WERI-Rb-1 (cell line): ENCODE data around the gene ADIRF.

ENCODE experiments used
- DNase-seq: peaks from one replicate; pipeline ENCODE4 v3.0.0-alpha.2; 2020
- H3K27ac ChIP-seq: fragments of 250-450 bp; sonication (Bioruptor Pico); 2 replicates; pipeline ENCODE4 v1.5.1; 2020; ENCODE audit warnings: mild to moderate bottlenecking, moderate library complexity
- H3K27me3 ChIP-seq: fragments of 250-450 bp; sonication (Bioruptor Pico); 2 replicates; pipeline ENCODE4 v1.5.1; 2021; ENCODE audit warnings: mild to moderate bottlenecking, low read depth, moderate library complexity; ENCODE audit not compliant: insufficient read depth, severe bottlenecking
- H3K36me3 ChIP-seq: fragments of 250-450 bp; sonication (Bioruptor Pico); 2 replicates; pipeline ENCODE4 v1.5.1; 2020; ENCODE audit warnings: mild to moderate bottlenecking, moderate library complexity
- H3K4me3 ChIP-seq: 2 replicates; pipeline ENCODE4 v1.5.1; 2011; ENCODE audit warnings: low read depth, mild to moderate bottlenecking, control low read depth, low read length
- H3K9me3 ChIP-seq: fragments of 250-450 bp; sonication (Bioruptor Pico); 2 replicates; pipeline ENCODE4 v1.5.1; 2021; ENCODE audit warnings: mild to moderate bottlenecking, moderate library complexity; ENCODE audit not compliant: severe bottlenecking
- TF ChIP-seq, protein P1 (sequence below): IDR thresholded peaks from 2 replicates; pipeline ENCODE4 v1.5.1; 2011; ENCODE audit warnings: low read depth, mild to moderate bottlenecking, control low read depth, inconsistent platforms, low read length

The ADIRF gene

GRCh38 chr10:86959737-86960002 lies 8.6 kb upstream of the ADIRF start:
- Histone ChIP-seq H3K9me3 (no peaks in the 10 kb centered on the region), H3K4me3 (no peak overlapping the region), H3K27me3 (no peaks in the 10 kb centered on the region), H3K27ac (no peak overlapping the region; the same call in 1 of the 2 replicates), H3K36me3 (no peaks in the 10 kb centered on the region)
- TF ChIP-seq, protein P1, sequence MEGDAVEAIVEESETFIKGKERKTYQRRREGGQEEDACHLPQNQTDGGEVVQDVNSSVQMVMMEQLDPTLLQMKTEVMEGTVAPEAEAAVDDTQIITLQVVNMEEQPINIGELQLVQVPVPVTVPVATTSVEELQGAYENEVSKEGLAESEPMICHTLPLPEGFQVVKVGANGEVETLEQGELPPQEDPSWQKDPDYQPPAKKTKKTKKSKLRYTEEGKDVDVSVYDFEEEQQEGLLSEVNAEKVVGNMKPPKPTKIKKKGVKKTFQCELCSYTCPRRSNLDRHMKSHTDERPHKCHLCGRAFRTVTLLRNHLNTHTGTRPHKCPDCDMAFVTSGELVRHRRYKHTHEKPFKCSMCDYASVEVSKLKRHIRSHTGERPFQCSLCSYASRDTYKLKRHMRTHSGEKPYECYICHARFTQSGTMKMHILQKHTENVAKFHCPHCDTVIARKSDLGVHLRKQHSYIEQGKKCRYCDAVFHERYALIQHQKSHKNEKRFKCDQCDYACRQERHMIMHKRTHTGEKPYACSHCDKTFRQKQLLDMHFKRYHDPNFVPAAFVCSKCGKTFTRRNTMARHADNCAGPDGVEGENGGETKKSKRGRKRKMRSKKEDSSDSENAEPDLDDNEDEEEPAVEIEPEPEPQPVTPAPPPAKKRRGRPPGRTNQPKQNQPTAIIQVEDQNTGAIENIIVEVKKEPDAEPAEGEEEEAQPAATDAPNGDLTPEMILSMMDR = no peak
- DNase-seq = no peak

DNA sequence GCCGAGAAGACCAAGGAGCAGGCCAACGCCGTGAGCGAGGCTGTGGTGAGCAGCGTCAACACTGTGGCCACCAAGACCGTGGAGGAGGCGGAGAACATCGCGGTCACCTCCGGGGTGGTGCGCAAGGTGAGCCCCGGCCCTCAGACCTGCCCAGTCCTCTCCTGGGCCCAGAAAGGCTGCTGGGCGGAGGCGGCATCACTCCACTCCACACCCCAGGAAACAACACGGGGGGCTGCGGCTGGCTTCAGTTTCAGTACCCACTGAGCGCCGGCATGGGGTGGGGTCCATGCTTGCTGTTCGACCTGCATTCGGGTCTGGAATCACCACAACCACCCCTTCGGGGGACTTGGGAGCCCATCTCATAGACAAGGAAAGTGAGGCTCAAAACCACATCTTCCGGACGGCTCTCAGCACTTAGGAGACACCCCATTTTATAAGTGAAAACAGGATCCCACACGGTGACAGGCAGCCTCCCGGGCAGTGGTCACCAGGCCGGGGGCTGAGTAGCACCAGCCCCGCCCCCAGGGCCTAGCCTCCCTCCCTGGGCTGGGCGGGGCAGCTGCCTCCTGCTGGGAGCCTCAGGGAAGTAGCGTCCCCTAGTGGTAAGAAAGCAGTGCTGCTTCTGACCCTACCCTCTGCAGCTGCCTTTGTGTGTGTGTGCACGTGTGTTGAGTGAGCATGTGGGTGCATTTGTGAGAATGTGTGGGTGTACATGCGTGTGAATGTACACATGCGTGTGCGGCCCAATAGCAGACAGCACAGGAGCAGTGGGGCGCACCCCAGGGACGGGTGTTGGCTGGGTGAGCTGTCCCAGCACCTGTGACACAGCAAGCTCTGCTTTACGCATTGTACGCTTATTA lies 8.0 kb upstream of the ADIRF start:
- Histone ChIP-seq H3K9me3 (no peaks in the 10 kb centered on the region), H3K27me3 (no peaks in the 10 kb centered on the region), H3K4me3 (no peak overlapping the region), H3K36me3 (no peaks in the 10 kb centered on the region), H3K27ac (peak overlapping the region; percentile 17)
- peak; percentile 77 for DNase-seq
- TF ChIP-seq, protein P1 = peak; percentile 100

DNA sequence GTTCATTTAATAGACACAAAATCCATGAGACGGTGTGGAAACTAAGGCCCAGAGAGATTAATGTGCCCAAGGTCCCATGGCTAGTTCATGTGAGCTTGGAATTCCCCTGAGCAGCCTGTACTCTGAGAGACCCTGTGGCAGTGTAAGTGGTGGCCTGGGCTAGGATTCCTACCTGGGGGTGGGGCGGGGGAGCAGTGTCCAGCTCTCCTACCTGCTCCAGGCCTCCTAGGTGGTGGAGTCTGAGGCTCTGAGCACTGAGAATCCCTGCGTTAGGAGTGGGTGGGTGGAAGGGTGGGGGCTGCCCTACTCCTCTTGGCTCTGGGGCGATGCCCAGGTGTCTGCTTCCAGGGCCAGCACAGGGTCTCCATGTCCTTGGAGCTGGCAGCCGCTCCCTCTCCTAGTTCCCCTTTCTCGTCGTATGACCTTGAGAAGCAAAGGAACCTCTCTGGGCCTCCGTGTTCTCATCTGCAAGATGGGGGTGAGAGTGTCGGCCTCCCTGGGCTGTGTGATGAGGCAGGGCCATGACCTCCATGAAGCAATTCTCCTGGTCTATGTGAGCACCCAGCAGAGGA lies 7.3 kb upstream of the ADIRF start:
- Histone ChIP-seq H3K9me3 (no peaks in the 10 kb centered on the region), H3K27ac (peak overlapping the region; percentile 17), H3K36me3 (no peaks in the 10 kb centered on the region), H3K27me3 (no peaks in the 10 kb centered on the region), H3K4me3 (no peak overlapping the region)
- no peak for DNase-seq
- TF ChIP-seq, protein P1 = no peak

GRCh38 chr10:86961481-86962091 lies 6.7 kb upstream of the ADIRF start:
- Histone ChIP-seq H3K36me3 (no peaks in the 10 kb centered on the region), H3K9me3 (no peaks in the 10 kb centered on the region), H3K27ac (no peak overlapping the region), H3K4me3 (no peak overlapping the region), H3K27me3 (no peaks in the 10 kb centered on the region)
- TF ChIP-seq, protein P1 = no peak
- DNase-seq = no peak

DNA sequence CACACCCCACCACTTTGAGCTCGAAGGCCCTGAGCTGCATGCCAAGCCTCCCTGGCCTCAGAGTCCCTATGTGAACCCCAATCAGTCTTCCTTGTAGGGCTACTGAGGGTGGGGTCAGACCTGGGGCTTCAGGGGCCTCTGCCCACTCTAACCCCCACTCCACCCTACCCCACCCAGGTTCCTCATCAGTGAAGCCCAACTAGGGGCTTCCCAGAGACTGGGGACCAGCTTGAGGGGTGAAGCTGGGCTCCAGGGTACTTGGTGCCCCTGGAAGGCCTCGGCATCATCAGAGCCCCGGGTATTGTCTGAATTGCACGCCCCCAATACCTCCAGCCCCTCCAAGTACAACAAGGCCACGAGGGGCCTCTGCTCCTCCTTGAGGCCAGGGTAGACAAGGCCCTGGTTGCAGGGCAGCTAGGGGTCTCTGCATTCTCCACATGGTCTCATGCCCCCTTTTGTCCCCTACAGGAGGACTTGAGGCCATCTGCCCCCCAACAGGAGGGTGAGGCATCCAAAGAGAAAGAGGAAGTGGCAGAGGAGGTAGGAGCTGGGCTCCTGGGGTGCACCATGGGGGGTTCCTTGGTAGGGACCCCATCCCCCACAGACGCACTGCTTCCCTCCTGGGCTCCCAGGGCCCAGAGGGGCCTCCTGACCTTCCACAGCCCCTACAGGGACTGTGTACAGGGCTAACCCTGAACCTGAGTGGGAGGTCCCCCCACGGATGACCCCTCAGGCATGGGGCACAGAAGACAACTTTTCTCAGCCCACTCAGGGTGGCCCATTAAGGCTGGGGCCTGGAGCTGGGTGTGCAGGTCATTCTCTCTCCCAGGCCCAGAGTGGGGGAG lies 5.9 kb upstream of the ADIRF start:
- H3K36me3 ChIP-seq = no peaks in the 10 kb centered on the region
- H3K27ac ChIP-seq = no peak overlapping the region
- TF ChIP-seq, protein P1 = no peak
- DNase-seq = no peak
- no peak overlapping the region for H3K4me3 ChIP-seq
- no peaks in the 10 kb centered on the region for H3K27me3 ChIP-seq
- no peaks in the 10 kb centered on the region for H3K9me3 ChIP-seq
